Progenitor cell of endocrine pancreas (in vitro differentiated cells): ENCODE measurements around the gene KCNN1. TPM values are rescaled to one million over a fixed set of nuclear protein-coding genes. Genes with fewer than 3 reads are reported as not detected.
A peak's percentile ranks its signal among the peaks of the same experiment; 100 is the strongest.

Experiments used
- DNase-seq: peaks from one replicate; pipeline ENCODE4 v3.0.0; 2021; ENCODE audit warnings: low spot score; ENCODE audit not compliant: unreplicated experiment
- H3K27ac Mint-ChIP-seq: 2 replicates; pipeline ENCODE4 v1.8.0; 2021; ENCODE audit warnings: mild to moderate bottlenecking, moderate library complexity, mixed read lengths
- H3K27me3 Mint-ChIP-seq: 2 replicates; pipeline ENCODE4 v1.8.0; 2021; ENCODE audit warnings: mixed read lengths
- H3K36me3 Mint-ChIP-seq: 2 replicates; pipeline ENCODE4 v1.8.0; 2022; ENCODE audit warnings: mixed read lengths; ENCODE audit not compliant: insufficient read depth
- H3K4me1 Mint-ChIP-seq: 2 replicates; pipeline ENCODE4 v1.8.0; 2021; ENCODE audit warnings: low read depth, mixed read lengths
- H3K4me3 Mint-ChIP-seq: 2 replicates; pipeline ENCODE4 v1.8.0; 2021; ENCODE audit warnings: low read depth, mild to moderate bottlenecking, moderate library complexity, mixed read lengths
- H3K9me3 Mint-ChIP-seq: 2 replicates; pipeline ENCODE4 v1.8.0; 2021; ENCODE audit warnings: low read depth, mixed read lengths
- total RNA-seq: library from RNA; stranded (reverse); gene quantifications from 2 replicates; pipeline ENCODE4 v1.2.1, GENCODE V29; 2021
- TF ChIP-seq, protein P1 (sequence below): fragments of 200-600 bp; sonication (generic); IDR thresholded peaks from one replicate; pipeline ENCODE4 v1.5.0; 2021; ENCODE audit warnings: antibody characterized with exemption, mild to moderate bottlenecking; ENCODE audit not compliant: unreplicated experiment

Gene KCNN1
- total RNA-seq, 1 donor from 2014 or later: 20.3 TPM

DNA sequence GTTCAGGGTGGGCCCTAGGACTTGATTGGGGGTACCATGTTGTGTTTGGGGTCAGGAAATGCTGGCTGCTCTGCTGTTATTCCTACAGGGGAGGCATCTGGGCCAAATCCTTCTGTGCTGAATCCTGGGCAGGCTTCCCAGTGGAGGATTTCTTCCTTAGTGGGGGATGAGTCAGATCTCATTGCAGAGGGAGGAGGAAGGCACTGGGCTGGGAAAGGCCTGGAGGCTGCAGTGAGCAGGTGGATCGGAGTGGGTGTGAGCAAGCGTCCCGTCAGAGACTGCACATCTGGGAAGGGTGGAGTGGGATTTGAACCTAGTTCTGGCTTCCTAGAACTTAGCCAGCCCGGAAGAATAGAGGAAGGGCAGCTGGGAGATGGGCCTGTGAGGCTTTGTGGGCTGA is 22.6 kb upstream of the KCNN1 start:
- no peak for DNase-seq
- TF ChIP-seq, protein P1, sequence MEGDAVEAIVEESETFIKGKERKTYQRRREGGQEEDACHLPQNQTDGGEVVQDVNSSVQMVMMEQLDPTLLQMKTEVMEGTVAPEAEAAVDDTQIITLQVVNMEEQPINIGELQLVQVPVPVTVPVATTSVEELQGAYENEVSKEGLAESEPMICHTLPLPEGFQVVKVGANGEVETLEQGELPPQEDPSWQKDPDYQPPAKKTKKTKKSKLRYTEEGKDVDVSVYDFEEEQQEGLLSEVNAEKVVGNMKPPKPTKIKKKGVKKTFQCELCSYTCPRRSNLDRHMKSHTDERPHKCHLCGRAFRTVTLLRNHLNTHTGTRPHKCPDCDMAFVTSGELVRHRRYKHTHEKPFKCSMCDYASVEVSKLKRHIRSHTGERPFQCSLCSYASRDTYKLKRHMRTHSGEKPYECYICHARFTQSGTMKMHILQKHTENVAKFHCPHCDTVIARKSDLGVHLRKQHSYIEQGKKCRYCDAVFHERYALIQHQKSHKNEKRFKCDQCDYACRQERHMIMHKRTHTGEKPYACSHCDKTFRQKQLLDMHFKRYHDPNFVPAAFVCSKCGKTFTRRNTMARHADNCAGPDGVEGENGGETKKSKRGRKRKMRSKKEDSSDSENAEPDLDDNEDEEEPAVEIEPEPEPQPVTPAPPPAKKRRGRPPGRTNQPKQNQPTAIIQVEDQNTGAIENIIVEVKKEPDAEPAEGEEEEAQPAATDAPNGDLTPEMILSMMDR: no peak
- Mint-ChIP-seq H3K4me1 (peaks cover 2% of the 10 kb centered on the region), H3K36me3 (no peaks in the 10 kb centered on the region), H3K9me3 (no peaks in the 10 kb centered on the region), H3K27ac (no peak overlapping the region), H3K4me3 (no peak overlapping the region), H3K27me3 (no peaks in the 10 kb centered on the region)

DNA sequence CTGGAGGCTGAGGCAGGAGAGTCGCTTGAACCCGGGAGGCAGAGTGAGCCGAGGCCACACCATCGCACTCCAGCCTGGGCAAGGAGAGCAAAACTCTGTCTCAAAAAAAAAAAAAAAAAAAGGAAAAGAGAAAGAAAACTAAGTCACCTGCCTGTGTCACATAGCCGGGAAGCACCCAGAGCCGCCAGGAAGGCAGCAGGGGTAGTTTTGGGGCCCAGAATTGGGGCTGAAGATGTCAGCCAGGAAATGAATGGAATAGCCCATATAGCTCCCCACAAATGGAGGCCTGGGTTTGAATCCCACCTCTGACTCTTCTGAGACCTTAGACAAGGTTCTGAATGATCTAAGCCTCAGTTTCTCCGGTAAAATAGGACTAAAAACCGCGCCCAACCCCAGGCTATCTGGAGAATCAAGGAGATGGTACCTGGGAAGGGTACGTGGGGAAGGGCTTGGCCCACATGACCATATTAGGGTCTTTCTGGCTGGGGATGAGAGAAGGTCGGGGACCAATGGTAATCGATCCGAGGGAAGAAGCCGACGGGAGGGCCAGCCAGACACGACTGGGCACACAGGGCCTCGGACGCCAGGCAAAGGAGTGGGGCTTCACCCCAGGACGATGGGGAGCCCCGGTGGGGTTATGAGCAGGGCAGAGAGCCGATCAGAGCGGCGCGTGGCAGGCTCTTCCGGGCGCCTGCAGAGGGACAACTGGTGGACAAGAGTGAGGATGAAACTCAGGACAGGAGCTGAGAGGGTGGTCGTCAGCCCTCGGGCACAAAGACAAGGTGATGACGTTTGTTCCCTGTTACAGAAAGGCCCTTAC is 19.7 kb upstream of the KCNN1 start:
- TF ChIP-seq, protein P1: no peak
- Mint-ChIP-seq H3K9me3 (no peaks in the 10 kb centered on the region), H3K27ac (peak overlapping the region; percentile 96), H3K4me1 (peaks cover 16% of the 10 kb centered on the region), H3K4me3 (peak overlapping the region; percentile 70), H3K36me3 (no peaks in the 10 kb centered on the region), H3K27me3 (peaks cover 7% of the 10 kb centered on the region)
- DNase-seq: no peak

DNA sequence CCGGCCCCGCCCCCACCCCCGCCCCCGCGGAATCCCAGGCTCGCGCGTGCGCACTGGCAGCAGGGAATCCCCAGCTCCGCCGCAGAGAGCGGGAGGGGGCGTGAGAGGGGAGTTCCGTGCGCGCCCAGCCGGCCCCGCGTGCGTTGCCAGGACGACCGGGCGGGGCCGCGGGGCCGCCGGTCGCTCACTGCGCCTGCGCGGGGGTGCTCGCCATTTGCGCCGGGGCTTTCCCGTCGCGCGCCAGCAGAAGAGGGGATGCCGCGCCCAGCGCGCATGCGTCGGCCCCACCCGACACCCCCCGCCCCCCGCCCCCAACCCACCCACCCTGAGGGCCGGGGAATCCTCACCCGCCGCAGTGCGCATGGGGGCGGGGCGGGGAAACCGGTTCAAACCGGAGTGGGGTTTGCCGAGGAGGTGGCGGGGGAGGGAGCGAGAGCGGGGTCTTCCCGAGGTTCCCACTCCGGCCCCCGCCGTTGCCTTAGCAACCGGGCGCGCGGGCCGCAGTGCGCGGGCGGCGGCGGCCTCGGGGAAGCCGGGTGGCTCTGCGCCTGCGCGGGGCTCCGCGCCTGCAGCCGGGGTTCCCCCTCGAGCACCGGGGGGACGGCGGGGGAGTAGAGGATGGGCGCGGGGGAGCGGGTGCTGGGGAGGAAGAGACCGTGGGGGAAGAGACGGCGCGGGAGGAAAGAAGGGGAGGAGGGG is 18.9 kb upstream of the KCNN1 start:
- peak overlapping the region; percentile 79 for H3K4me3 Mint-ChIP-seq
- H3K36me3 Mint-ChIP-seq: no peaks in the 10 kb centered on the region
- TF ChIP-seq, protein P1: no peak
- no peak overlapping the region for H3K27ac Mint-ChIP-seq
- peaks cover 7% of the 10 kb centered on the region for H3K27me3 Mint-ChIP-seq
- H3K9me3 Mint-ChIP-seq: no peaks in the 10 kb centered on the region
- peaks cover 19% of the 10 kb centered on the region for H3K4me1 Mint-ChIP-seq
- peak; percentile 99 for DNase-seq

DNA sequence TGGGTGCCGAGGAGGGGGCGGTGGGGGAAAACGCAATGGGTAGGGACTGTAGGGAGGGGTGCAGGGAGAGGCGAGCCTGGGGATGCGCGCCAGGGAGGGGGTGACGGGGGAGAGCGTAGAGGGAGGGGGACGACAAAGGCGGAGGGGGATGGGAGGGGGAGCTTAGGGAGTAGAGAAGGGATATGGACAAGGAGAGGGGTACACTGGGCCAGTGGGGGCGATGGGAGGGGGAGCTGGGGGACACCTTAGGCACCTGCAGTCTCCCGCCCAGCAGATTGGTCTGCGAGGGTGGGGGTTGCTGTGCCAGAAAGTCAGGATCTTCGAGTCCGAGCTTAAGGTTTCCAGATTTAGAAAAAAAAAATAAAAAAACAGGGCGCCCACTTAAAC is 18.4 kb upstream of the KCNN1 start:
- no peak for DNase-seq
- peaks cover 22% of the 10 kb centered on the region for H3K4me1 Mint-ChIP-seq
- TF ChIP-seq, protein P1: no peak
- H3K36me3 Mint-ChIP-seq: no peaks in the 10 kb centered on the region
- peaks cover 9% of the 10 kb centered on the region for H3K27me3 Mint-ChIP-seq
- peak overlapping the region; percentile 95 for H3K27ac Mint-ChIP-seq
- peak overlapping the region; percentile 79 for H3K4me3 Mint-ChIP-seq
- H3K9me3 Mint-ChIP-seq: no peaks in the 10 kb centered on the region

DNA sequence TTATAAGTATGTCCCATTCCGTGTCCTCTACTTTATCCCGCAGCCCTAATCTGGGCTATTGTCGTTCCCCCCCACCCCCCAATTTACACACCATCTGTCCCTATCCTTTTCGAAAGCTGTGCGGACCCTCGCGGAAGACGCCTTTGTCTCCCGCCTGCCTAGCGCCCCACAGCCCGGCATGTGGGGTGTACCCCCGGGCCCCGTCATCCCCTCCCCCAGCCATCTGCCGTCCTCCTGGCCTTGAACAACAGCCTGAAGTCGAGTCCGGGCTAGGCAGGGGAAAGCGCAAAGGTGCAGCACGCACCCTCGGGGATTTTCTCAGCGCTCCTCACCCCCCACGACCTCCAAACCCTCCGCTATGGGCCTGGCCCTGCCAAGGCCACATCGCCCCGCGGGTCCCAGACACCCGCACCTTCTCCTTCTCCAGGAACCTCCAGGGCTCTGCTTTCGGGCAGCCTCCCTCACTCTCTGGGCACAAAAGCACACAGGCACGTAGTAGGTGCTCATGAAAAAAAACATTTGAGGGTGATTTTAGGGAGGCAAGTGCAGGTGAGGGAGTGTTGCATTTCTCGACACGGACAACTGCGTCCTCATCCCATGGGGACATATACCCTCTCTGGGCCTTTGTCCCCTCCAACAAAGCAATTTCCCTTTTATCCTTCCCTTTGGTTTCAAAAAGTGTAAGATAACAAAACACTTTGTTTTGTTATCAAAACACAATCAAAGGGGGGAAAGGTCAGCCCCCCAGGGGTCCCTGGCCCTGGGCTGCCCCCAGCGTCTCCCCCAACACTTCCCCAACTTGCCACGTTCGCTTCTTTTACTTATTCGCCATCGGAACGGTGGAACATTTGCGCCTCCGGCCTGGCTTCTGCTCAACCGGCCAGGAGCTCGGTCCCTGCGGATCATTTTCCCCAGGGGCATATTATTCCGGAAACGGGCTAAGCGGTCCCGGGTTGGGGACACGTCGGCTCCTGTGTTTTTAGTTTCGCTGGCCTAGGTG is 17.7 kb upstream of the KCNN1 start:
- TF ChIP-seq, protein P1: no peak
- Mint-ChIP-seq H3K4me1 (peaks cover 26% of the 10 kb centered on the region), H3K4me3 (peak overlapping the region; percentile 79), H3K27ac (peak overlapping the region; percentile 95), H3K27me3 (peaks cover 14% of the 10 kb centered on the region), H3K36me3 (no peaks in the 10 kb centered on the region), H3K9me3 (no peaks in the 10 kb centered on the region)
- no peak for DNase-seq
